Smooth muscle cell (in vitro differentiated cells): ENCODE measurements around the gene FAM83F. TPM values are rescaled to one million over a fixed set of nuclear protein-coding genes. Genes with fewer than 3 reads are reported as not detected.

Source experiments
- DNase-seq: peaks from one replicate; lab custom pipeline; 2025; ENCODE audit not compliant: unreplicated experiment; lab: John Stamatoyannopoulos, UW
- H2AFZ ChIP-seq: fragments of 200-600 bp; sonication (generic); 2 replicates; pipeline ENCODE4 v1.6.0; 2016; ENCODE audit warnings: antibody characterized with exemption, low read depth, mild to moderate bottlenecking
- H3F3A ChIP-seq: fragments of 200-600 bp; sonication (generic); 2 replicates; pipeline ENCODE4 v1.6.0; 2017; ENCODE audit warnings: antibody characterized with exemption, low read depth
- H3K27ac ChIP-seq: fragments of 200-600 bp; sonication (generic); 2 replicates; pipeline ENCODE4 v1.5.1; 2016; ENCODE audit warnings: low read depth, mild to moderate bottlenecking
- H3K27me3 ChIP-seq: fragments of 200-600 bp; sonication (generic); 2 replicates; pipeline ENCODE4 v1.6.1; 2016; ENCODE audit warnings: low read depth, mild to moderate bottlenecking
- H3K36me3 ChIP-seq: fragments of 200-600 bp; sonication (generic); 2 replicates; pipeline ENCODE4 v1.5.1; 2016; ENCODE audit warnings: low read depth
- H3K4me1 ChIP-seq: fragments of 200-600 bp; sonication (generic); 2 replicates; pipeline ENCODE4 v1.5.1; 2016; ENCODE audit warnings: low read depth
- H3K4me2 ChIP-seq: fragments of 200-600 bp; sonication (generic); 2 replicates; pipeline ENCODE4 v1.6.0; 2016; ENCODE audit warnings: mild to moderate bottlenecking
- H3K4me3 ChIP-seq: fragments of 200-600 bp; sonication (generic); 2 replicates; pipeline ENCODE4 v1.5.1; 2016; ENCODE audit warnings: mild to moderate bottlenecking
- H3K79me2 ChIP-seq: fragments of 200-600 bp; sonication (generic); 2 replicates; pipeline ENCODE4 v1.6.0; 2016; ENCODE audit warnings: low read depth, mild to moderate bottlenecking
- H3K9ac ChIP-seq: fragments of 200-600 bp; sonication (generic); 2 replicates; pipeline ENCODE4 v1.6.0; 2016; ENCODE audit warnings: low read depth
- H3K9me3 ChIP-seq: fragments of 200-600 bp; sonication (generic); replicated peaks from 2 replicates; pipeline ENCODE4 v1.5.1; 2016; ENCODE audit warnings: low read depth
- H4K20me1 ChIP-seq: fragments of 200-600 bp; sonication (generic); 2 replicates; pipeline ENCODE4 v1.6.0; 2016; ENCODE audit warnings: low read depth
- WGBS: methylation state at CpG from one replicate; pipeline ENCODE4 v1.1.7; 2016; ENCODE audit warnings: low lambda C conversion rate; 5-methylcytosine and 5-hydroxymethylcytosine counted together
- polyA plus RNA-seq: library from polyadenylated mRNA; unstranded; fragments of >200 nt; fragmentation: Nextera tagmentation; extraction: Ambion mirVana; gene quantifications from 2 replicates; pipeline ENCODE4 v1.2.1, GENCODE V29; 2016
- total RNA-seq: library from RNA; depleted of rRNA; stranded (reverse); fragments of >200 nt; gene quantifications from 2 replicates; pipeline ENCODE4 v1.2.3, GENCODE V29; 2014
- TF ChIP-seq, protein P1 (sequence below): fragments of 200-600 bp; sonication (generic); IDR thresholded peaks from 2 replicates; pipeline ENCODE4 v1.5.1; 2017; ENCODE audit warnings: borderline replicate concordance, mild to moderate bottlenecking, antibody characterized with exemption; ENCODE audit not compliant: insufficient read depth, poor library complexity, severe bottlenecking

Gene FAM83F
- total and polyA plus RNA-seq, 2 experiments from 2014 or later: 1.4 to 1.6 TPM

DNA sequence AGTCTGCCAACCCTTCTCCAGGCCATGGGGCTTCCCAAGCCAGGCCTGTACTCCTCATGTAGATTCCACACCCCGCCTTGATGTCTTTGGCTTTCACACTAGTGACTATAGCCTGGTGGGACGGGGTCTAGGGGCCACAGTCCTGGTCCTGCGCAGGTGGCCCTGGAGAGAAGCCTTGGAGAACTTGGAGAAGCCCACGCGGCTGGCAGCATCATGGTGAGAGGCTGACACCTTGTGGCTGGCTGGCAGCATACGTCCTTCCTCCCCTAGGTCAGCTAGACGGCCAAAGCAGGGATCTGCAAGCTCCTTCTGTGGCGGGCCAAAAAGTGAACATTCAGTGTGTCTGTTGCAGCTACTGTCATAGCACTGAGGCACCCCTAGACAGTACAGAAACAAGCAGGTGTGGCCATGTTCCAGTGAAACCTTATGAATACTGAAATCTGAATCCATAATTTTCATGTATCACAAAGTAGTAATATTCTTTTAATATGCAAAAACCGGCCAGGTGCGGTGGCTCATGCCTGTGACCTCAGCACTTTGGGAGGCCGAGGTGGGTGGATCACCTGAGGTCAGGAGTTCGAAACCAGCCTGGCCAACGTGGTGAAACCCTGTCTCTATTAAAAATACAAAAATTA lies 42.0 kb downstream of the FAM83F start:
- DNase-seq: peak; percentile 12
- no peak overlapping the region for H3K27ac ChIP-seq
- H3K9ac ChIP-seq: no peak overlapping the region
- H3K4me1 ChIP-seq: no peaks in the 10 kb centered on the region
- no peaks in the 10 kb centered on the region for H3F3A ChIP-seq
- H3K9me3 ChIP-seq: no peaks in the 10 kb centered on the region
- 33% methylated on average over 13 of the region's 13 CpGs for WGBS
- no peak overlapping the region for H3K4me3 ChIP-seq
- peaks cover 22% of the 10 kb centered on the region for H3K27me3 ChIP-seq
- no peak overlapping the region for H2AFZ ChIP-seq
- H3K4me2 ChIP-seq: no peak overlapping the region
- no peaks in the 10 kb centered on the region for H4K20me1 ChIP-seq
- H3K79me2 ChIP-seq: no peaks in the 10 kb centered on the region
- H3K36me3 ChIP-seq: no peaks in the 10 kb centered on the region
- TF ChIP-seq, protein P1, sequence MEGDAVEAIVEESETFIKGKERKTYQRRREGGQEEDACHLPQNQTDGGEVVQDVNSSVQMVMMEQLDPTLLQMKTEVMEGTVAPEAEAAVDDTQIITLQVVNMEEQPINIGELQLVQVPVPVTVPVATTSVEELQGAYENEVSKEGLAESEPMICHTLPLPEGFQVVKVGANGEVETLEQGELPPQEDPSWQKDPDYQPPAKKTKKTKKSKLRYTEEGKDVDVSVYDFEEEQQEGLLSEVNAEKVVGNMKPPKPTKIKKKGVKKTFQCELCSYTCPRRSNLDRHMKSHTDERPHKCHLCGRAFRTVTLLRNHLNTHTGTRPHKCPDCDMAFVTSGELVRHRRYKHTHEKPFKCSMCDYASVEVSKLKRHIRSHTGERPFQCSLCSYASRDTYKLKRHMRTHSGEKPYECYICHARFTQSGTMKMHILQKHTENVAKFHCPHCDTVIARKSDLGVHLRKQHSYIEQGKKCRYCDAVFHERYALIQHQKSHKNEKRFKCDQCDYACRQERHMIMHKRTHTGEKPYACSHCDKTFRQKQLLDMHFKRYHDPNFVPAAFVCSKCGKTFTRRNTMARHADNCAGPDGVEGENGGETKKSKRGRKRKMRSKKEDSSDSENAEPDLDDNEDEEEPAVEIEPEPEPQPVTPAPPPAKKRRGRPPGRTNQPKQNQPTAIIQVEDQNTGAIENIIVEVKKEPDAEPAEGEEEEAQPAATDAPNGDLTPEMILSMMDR: peak; percentile 83

DNA sequence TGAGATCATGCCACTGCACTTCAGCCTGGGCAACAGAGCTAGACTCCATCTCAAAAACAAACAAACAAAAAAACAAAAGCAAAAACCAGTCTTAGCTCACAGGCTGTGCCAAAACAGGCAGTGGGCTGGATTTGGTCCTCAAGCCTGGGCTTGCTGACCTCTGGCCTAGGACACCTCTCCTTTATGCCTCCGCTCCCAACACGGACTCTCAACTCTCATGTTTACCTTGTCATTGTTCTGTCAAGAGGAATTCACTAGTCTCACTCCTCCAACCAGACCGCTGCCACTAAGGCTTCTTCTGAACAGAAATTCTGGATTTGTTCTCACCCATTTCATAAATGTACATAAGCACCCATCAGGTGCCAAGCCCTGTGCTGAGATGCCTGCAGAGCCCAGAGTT lies 42.6 kb downstream of the FAM83F start:
- H3K27ac ChIP-seq: no peak overlapping the region
- TF ChIP-seq, protein P1: no peak
- H3K9me3 ChIP-seq: no peaks in the 10 kb centered on the region
- no peak overlapping the region for H3K9ac ChIP-seq
- H3F3A ChIP-seq: no peaks in the 10 kb centered on the region
- no peak overlapping the region for H2AFZ ChIP-seq
- no peak overlapping the region for H3K4me3 ChIP-seq
- no peaks in the 10 kb centered on the region for H3K4me1 ChIP-seq
- no peaks in the 10 kb centered on the region for H3K79me2 ChIP-seq
- peaks cover 27% of the 10 kb centered on the region for H3K27me3 ChIP-seq
- no peak overlapping the region for H3K4me2 ChIP-seq
- no peak for DNase-seq
- no peaks in the 10 kb centered on the region for H4K20me1 ChIP-seq
- no peaks in the 10 kb centered on the region for H3K36me3 ChIP-seq
- 88% methylated on average over 3 of the region's 3 CpGs for WGBS

DNA sequence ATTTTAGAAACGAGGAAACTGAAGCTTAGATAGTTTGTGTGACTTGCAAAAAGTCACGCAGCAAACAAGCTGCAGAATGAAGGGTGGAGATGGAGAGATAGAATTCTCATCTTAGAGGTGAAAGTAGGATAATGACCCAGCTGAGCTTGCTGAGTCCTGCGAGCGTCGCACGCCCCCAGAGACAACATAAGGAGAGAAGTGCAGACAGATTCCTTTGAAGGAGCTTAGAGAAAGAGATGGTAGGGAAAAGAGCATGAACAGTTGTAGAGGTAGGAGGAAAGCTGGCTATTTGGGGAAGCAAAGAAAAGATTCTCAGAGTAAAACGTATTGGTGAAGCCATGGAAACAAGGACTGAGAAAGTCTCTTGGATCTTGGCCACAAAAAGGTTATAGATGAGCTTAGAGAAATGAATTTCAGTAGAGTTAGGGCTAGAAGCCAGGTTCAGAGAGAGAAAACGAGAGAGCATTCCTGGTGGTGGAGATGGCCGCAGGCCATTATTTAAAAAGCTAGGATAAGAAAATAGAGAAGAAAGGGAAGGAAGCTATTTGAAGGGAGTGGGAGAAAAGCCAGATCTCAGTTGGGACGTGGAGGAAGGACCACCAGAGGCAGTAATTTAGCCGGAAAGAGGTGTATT lies 44.8 kb downstream of the FAM83F start:
- no peak overlapping the region for H3K4me2 ChIP-seq
- no peaks in the 10 kb centered on the region for H3K79me2 ChIP-seq
- peaks cover 30% of the 10 kb centered on the region for H3K27me3 ChIP-seq
- H3F3A ChIP-seq: no peaks in the 10 kb centered on the region
- H3K36me3 ChIP-seq: no peaks in the 10 kb centered on the region
- no peak overlapping the region for H2AFZ ChIP-seq
- TF ChIP-seq, protein P1: no peak
- H3K4me1 ChIP-seq: no peaks in the 10 kb centered on the region
- no peak overlapping the region for H3K9ac ChIP-seq
- H3K27ac ChIP-seq: no peak overlapping the region
- 71% methylated on average over 11 of the region's 11 CpGs for WGBS
- DNase-seq: no peak
- H4K20me1 ChIP-seq: no peaks in the 10 kb centered on the region
- no peak overlapping the region for H3K4me3 ChIP-seq
- no peaks in the 10 kb centered on the region for H3K9me3 ChIP-seq

DNA sequence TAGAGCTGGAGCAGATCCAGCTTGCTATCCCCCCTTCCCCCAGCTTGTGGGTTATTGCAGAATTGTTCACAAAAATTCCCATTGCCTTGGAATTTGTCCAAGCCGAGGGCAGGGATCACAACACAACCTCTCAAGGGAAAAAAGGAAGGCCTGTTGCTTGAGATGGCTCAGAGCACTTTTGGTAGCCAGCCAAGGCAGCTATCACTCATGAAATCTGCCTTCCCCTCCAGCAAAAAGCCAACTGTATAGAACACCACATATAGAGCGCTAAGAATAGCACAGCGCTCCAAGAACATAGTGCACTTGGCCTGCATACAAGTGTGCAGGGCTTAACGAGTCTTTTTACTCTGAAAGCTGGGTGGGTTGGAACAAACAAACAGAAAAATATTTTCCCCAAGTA lies 46.2 kb downstream of the FAM83F start:
- no peaks in the 10 kb centered on the region for H3F3A ChIP-seq
- TF ChIP-seq, protein P1: no peak
- H3K36me3 ChIP-seq: no peaks in the 10 kb centered on the region
- no peak overlapping the region for H3K4me2 ChIP-seq
- no peaks in the 10 kb centered on the region for H3K4me1 ChIP-seq
- 76% methylated on average over 4 of the region's 4 CpGs for WGBS
- no peaks in the 10 kb centered on the region for H4K20me1 ChIP-seq
- H3K4me3 ChIP-seq: no peak overlapping the region
- H3K9me3 ChIP-seq: no peaks in the 10 kb centered on the region
- no peak overlapping the region for H3K27ac ChIP-seq
- DNase-seq: no peak
- H3K79me2 ChIP-seq: no peaks in the 10 kb centered on the region
- no peak overlapping the region for H3K9ac ChIP-seq
- H3K27me3 ChIP-seq: peaks cover 30% of the 10 kb centered on the region
- H2AFZ ChIP-seq: no peak overlapping the region
